Ureter (tissue), 1 donor: ENCODE results near the gene SUPT20HL2. TPM values are rescaled to one million over a fixed set of nuclear protein-coding genes. Genes with fewer than 3 reads are reported as not detected.
"Not testable (repeated sequence)": the region's sequence is repeated elsewhere in the genome, so short reads cannot be mapped to it uniquely, and the experiment has no call there.

Experiments used
- DNase-seq: peaks from one replicate; pipeline ENCODE4 v3.0.0-alpha.2; 2020; ENCODE audit warnings: low spot score
- total RNA-seq: library from RNA; stranded (reverse); gene quantifications from one replicate; pipeline ENCODE4 v1.2.4, GENCODE V29; 2023
- donor health status: DM: yes; HTN: yes; CAD: no.

Gene SUPT20HL2
- 0.57 TPM for total RNA-seq

DNA sequence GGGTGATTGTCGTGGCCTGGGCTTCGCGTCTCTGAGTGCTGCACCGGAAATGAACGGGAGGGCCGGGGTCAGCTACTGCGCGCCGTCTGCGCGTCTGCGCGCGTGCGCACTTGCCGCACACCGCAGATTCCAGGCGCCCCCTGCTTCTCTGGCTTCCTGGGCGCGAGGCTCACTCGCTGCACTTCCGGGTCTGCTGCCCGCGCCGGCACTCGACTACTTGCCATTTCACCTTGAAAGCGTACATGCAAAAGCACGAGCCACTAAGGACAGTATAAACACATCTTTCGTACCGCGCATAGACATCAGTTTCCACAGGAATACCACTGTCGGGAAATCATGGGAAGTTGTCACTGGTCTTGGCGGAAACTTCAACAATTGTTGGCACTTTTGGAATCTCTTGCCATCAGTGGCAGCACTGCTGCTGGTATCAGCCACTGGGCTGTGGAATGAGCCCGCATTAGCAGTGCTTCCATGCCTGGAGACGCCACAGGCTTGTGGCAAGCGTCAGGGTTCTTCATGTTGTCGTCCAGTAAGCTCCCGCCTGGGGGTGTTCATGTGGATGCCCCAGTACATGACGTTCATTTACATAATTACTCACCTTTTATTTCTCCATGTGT lies at the start of gene SUPT20HL2:
Gene SUPT20HL2 (minus strand): TSS at position 51 of the 617 bp plus-strand sequence. CDS start 754 bp downstream, outside the sequence.
- DNase-seq, result no peak

GRCh38 chrX:24362089-24362745 lies 48.3 kb upstream of the SUPT20HL2 start:
- DNase-seq, result not testable (repeated sequence)

DNA sequence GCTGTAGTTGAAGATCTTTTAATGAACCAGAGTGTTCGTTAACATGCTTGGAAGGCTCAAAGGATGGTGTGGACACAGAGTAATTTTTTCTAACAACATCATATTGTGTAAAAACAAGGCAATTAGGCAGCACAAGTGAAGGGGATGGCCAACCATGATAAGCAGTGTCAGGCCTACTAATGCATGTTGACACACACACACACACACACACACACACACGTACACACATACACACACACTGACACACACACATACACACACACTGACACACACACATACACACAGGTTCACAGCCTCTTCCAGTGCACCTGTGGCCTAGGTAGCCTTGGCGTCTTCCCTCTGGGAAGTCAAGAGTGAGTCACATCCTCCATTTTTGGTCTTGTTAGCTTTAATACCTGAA lies 46.4 kb upstream of the SUPT20HL2 start, which contains the start of gene SUPT20HL1:
Gene SUPT20HL1 (plus strand): TSS at position 368 of the 400 bp plus-strand sequence. CDS start 2,122 bp downstream, outside the sequence.
- no peak for DNase-seq

- DNase-seq, result no peak
Measured at GRCh38 chrX:24357106-24357505, 43.2 kb upstream of the SUPT20HL2 start.

DNA sequence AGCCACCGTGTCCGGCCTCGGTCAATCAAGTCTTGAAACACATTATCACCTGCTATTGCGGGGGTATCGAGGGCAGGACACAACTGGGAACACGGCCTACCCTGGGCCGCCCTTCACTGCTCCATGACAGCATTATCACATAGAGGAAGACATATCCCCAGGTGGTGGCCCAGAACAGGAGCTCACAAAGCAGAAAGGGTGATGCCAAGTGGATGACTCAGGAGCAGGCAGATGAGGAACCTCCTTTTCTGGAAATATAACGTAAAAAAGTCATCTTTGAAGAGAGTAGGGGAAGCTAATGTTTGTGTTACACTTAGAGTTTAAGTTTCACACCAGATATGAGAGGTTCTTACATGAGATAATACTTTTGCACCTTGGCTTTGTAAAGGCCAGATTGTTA lies 41.2 kb upstream of the SUPT20HL2 start:
- no peak for DNase-seq

DNA sequence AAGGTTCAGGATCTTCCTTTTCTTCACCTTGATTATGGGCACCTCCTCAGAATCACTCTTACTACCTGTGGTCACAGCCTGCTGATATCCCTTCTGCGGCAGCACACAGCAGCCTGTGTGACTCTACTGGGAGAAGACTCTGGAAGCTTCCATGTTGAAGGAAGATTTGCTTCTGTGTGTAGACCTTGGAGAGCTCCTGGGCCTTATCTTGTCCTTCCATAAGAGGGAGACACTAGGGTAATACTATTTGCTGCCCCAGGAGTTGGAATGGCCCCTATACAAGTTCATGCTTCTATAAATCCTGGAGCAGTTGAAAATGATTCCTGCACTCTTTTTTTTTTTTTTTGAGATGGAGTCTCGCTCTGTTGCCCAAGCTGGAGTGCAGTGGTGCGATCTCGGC lies 36.3 kb upstream of the SUPT20HL2 start:
- no peak for DNase-seq

DNA sequence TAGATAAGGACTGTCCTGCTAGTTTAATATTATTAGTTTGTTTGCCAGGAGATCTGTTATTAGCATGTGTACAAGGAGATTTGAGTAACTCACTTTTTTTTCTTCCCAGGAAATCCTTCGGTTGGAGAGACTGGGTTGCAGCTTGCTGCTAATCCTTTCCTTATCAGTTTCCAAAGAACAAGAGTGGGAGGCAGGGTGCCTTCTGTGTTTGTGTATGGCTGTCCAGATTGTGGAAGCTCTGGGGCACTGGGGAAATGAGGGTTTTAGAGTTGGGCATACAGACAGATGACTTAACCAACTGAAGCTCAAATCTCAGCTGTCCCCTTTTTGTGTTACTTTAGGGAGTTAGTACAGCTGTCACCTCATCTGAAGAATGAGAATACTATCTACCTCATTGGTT lies 34.0 kb upstream of the SUPT20HL2 start:
- no peak for DNase-seq

GRCh38 chrX:24343719-24344118 lies 29.9 kb upstream of the SUPT20HL2 start:
- DNase-seq, result no peak

DNA sequence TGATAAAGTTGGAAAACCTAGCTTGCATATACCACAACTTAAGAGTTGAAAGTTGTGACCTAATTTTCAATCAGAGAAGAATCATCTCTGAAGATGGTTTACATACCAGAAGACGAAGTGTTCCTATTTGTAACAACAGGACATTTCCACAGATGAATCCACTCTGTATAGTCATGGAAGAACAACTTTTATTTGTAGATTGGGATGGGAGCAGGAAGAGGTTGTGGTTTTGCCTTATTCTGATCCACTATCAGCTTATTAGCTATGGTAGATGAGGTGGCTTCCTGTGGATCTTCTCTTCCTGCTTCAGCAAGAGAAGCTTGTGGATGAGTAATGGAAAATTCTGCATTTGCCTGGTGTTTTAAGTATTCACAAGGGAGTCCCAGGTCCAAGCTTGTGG lies 27.9 kb upstream of the SUPT20HL2 start:
- no peak for DNase-seq

DNA sequence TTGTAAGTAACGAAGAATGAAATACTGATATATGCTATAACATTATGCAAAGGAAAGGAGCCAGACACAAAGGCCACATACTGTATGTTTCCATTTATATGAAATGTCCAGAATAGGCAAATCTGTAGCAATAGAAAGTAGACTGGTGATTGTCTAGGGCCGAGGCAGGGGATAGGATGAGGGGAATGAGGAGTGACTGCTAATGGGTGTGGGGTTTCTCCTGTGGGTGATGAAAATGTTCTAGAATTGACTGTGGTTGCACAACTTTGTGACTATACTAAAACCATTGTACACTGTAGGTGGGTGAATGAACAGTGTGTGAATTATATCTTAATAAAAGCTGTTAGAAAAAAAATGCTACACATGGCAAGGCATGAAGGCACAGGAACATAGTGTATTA lies 26.6 kb upstream of the SUPT20HL2 start:
- DNase-seq, result no peak

DNA sequence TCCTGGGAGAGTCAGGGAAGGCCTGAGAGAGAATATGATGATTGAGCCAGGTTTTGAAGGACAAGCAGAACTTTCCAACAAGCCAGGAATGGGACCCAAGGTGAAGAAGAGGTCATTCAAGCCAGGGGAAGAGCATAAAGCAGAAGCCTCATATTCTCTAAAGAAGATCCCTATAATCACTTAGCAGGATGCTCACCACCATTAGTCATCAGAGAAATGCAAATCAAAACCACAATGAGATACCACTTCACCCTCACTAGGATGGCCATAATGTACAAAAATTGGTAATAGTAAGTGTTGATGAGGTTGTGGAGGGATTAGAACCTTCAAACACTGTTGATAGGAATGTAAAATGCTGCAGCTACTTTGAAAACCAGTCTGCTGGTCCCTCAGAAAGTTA lies 26.0 kb upstream of the SUPT20HL2 start:
- DNase-seq, result no peak

DNA sequence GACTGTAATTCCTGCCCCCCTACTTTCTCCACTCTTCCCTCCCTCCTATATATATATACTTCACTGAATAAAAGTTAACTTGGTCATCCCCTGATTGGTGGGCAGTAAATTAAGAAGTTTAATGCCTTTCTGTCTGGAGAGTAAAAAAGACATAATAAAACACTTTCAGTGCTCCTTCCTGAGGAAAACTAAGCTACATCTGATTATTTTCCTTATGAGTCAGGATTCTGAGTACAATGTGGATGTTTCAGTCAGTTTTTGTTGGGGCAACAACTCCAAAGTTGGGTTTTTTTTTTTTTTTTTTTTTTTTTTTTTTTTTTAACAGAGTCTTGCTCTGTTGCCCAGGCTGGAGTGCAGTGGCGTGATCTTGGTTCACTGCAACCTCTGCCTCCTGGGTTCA lies 22.0 kb upstream of the SUPT20HL2 start:
- no peak for DNase-seq

GRCh38 chrX:24334461-24334860 lies 20.6 kb upstream of the SUPT20HL2 start:
- DNase-seq, result no peak

DNA sequence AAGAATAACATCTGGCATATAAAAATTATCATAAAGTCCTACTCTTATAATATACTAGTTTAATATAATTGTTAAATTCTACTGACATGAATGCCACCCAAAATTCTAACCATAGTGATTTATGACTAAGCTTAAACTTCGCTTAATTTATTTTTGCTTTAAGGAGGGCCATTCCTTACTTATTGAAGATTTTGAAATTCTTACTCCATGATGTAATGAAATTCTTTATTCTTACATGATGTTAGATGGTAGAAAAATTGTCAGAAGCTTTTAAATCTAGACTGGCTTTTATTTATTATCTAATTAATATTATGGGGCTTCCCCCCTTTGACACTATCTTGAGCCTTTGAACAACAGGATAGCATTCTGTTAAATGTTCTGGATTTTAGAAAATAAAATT lies 19.5 kb upstream of the SUPT20HL2 start:
- no peak for DNase-seq

GRCh38 chrX:24332878-24333277 lies 19.0 kb upstream of the SUPT20HL2 start:
- no peak for DNase-seq

DNA sequence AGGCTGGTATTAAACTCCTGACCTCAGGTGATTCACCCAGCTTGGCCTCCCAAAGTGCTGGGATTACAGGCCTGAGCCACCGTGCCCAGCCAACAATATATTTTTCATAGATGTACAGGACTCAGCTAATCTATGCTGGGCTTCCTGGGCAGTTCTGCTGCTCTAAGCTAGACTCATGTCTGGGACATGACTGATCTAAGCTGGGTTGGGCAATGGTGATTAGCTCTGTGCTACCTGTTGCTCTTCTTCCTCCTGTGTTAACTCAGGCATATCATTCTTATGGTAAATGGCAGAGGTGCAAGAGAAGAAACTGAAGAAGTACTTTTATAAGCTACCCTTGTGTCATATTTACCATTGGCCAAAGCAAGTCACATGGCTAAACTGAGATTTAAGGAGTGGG lies 11.4 kb upstream of the SUPT20HL2 start:
- DNase-seq, result no peak

DNA sequence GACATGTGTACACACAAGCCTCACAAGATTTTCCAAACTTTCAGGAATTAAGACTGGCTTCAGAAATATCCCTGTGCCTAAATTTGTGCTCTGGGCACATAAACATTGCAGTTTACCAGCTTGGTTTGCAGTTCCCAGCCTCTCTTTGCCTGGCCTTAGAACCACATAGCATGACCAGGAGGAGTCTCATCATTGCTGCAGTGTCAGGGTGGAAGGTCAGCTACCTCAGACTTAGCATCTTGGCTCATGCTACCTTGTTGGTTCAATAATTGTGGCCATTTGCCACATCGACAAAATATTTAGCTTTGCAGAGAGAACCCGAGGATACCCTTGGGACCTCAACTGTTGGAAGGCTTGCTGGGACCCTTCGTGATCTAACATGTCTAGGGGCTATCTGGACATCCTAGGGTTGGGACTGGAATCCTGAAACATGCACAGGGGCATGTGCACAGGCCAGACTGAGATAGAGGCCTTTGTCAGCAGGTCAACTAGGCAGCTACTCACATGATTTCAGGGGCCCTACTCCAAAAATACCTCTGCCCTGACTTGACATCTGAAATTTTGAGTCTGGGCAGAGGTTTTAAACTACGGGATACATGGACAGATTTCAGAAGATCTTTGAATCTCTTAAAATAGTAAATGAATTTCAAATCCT lies 8.0 kb upstream of the SUPT20HL2 start:
- DNase-seq, result no peak

DNA sequence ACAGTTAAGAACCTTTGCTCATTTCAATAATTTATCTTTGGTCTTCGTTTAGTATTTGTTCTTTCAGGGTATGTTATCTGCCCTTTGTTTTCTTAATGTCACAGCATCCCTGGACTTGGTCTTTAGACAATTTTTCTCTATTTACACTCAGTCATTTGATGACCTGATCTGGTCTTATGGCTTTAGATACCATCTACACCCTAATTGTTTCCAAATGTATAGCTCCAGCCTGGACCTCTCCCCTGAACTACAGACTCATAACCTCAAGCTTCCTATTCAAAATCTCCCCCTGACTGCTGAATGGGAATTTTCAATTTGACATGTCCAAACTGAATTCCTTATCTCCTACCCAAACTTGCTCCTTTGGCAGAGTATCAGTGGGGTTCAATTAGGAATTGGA lies 3.7 kb upstream of the SUPT20HL2 start:
- no peak for DNase-seq

DNA sequence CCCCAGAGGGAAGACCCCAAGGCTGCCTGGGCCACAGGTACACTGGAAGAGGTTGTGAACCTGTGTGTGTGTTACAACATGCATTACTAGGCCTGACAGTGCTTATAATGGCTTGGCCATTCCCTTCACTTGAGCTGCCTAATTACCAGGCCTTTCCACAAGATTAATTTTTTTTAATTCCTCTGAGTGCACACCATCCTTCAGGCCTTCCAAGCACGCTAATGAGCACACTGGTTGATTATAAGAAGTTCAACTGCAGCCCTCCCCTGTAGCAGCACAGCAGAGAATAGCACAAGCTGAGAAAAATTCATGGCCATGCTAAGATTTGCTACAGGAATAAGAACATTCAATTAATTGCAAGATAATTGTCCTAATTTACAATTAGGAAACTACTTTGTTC lies 2.2 kb upstream of the SUPT20HL2 start:
- DNase-seq, result no peak

- DNase-seq, result not testable (repeated sequence)
Measured at GRCh38 chrX:24312249-24312607, 1.6 kb downstream of the SUPT20HL2 start.

DNA sequence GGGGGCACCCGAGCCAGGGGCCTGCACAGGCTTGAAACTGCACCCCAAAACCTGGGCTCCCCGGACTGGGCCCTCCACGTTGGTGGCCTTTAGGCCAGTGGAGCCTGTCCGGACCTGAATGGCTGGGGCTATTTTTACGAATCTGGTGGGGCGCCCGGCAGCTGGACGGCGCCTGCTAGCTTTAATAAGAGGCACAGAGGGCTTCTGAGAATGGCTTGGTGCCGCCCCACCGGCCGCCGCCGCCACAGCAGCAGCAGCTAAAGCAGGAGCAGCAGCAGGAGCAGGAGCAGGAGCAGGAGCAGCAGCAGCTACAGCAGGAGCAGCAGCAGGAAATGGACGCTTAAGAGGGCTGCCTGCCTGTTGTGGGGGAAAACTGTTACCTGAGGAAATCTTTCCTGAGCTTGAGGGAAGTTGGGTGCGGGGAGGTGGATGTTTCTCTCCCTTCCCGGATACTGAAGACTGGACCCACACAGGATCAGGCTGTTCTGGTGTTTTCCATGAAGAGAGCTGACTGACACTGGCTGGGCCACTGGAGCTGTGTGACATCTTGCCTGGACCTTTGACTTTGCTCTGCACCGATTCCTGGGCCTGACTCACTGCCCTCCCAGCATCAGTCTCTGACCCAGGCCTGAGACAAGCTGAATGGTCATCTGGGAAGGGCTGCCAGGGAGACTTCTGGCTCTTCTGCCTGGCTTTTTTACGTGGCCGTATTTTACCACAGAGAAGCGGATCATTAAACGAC lies 2.2 kb downstream of the SUPT20HL2 start:
- not testable (repeated sequence) for DNase-seq

DNA sequence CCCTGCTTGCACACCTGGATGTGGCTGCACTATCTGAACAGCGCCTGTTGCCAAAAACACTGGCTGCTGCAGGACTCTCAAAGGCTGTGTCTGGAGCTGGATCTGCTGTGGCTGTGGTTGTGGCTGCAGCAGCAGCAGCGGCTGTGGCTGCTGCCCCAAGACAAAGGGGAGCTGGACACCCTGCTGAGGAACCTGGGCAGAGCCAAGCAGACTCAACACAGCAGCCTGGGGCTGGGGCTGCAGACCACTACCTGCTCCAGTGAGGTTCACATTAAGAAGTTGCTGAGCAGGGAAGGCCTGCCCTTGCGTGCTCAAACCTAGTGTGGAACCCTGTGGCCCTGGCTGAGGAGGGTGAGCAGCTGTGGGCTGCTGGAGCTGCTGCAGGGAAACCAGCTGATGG lies 3.0 kb downstream of the SUPT20HL2 start:
- not testable (repeated sequence) for DNase-seq
